Prostate gland (tissue), 2 donors: ENCODE results near the gene LCN1.

Experiments
- CTCF ChIP-seq, 4 experiments: fragments of 200-600 bp in 2 of 4; fragments of 450-650 bp in 2 of 4; sonication (generic) in 2 of 4; IDR thresholded peaks; 1 replicate in 3 of 4; 2 replicates in 1 of 4; pipeline ENCODE4 v1.5.1; 2016 to 2019; ENCODE audit warnings: antibody characterized with exemption in 4 of 4, mild to moderate bottlenecking in 2 of 4, moderate library complexity in 2 of 4
- POLR2A ChIP-seq: fragments of 450-650 bp; IDR thresholded peaks from one replicate; pipeline ENCODE4 v1.6.1; 2016; ENCODE audit warnings: antibody characterized with exemption, mild to moderate bottlenecking
- POLR2AphosphoS5 ChIP-seq: sonication (generic); formaldehyde crosslinking; IDR thresholded peaks from one replicate; pipeline ENCODE4 v1.6.1; 2017; ENCODE audit warnings: antibody characterized with exemption

- TF ChIP-seq CTCF (IDR thresholded peaks at IDR 0.05) = no peak
- TF ChIP-seq POLR2A = no peak
- TF ChIP-seq POLR2AphosphoS5 = no peak
Measured at GRCh38 chr9:135566552-135566951, 45.3 kb downstream of the LCN1 start.
